Activated T-helper 17 cell treated with anti-CD3 and anti-CD28 coated beads, Interleukin-2, amount 50 U/mL, for 72 hours (primary cell): ENCODE data around the gene ZBTB24. TPM values are rescaled to one million over a fixed set of nuclear protein-coding genes. Genes with fewer than 3 reads are reported as not detected.
"Not testable (repeated sequence)": the region's sequence is repeated elsewhere in the genome, so short reads cannot be mapped to it uniquely, and the experiment has no call there.

Experiments
- ATAC-seq: fragments of 150-1000 bp; cut with Tn5 transposase; replicated peaks from 2 replicates; pipeline ENCODE4 v1.10.0; 2021; ENCODE audit warnings: mild to moderate bottlenecking, moderate library complexity
- H3K27ac Mint-ChIP-seq: one replicate; pipeline ENCODE4 v1.8.0; 2022; ENCODE audit warnings: mixed read lengths
- H3K27me3 Mint-ChIP-seq: one replicate; pipeline ENCODE4 v1.8.0; 2022; ENCODE audit warnings: mixed read lengths
- H3K36me3 Mint-ChIP-seq: one replicate; pipeline ENCODE4 v1.8.0; 2022; ENCODE audit warnings: low read depth, mild to moderate bottlenecking, mixed read lengths
- H3K4me1 Mint-ChIP-seq: one replicate; pipeline ENCODE4 v1.8.0; 2022; ENCODE audit warnings: mixed read lengths
- H3K4me3 Mint-ChIP-seq: one replicate; pipeline ENCODE4 v1.8.0; 2022; ENCODE audit warnings: mild to moderate bottlenecking, mixed read lengths
- H3K9me3 Mint-ChIP-seq: one replicate; pipeline ENCODE4 v1.8.0; 2022; ENCODE audit warnings: mixed read lengths
- total RNA-seq, 2 donors: library from RNA; stranded (reverse); gene quantifications; one replicate each; pipeline ENCODE4 v1.2.3, GENCODE V29; 2022

Gene ZBTB24
- 10 to 100 TPM; 11.0 to 11.4 TPM for total RNA-seq

GRCh38 chr6:109482905-109483734 lies at the start of gene ZBTB24:
Gene ZBTB24 (minus strand): TSS chr6:109483219. CDS start chr6:109482026, 1,193 bp downstream.
- Mint-ChIP-seq H3K9me3 (no peaks in the 10 kb centered on the region), H3K4me3 (peak within 1 kb of the TSS; percentile 79), H3K4me1 (peaks cover 36% of the 10 kb centered on the region), H3K27ac (peak within 1 kb of the TSS; percentile 49), H3K36me3 (peaks cover 46% of the 10 kb centered on the region), H3K27me3 (no peaks in the 10 kb centered on the region)
- ATAC-seq, result peak; percentile 84

- ATAC-seq, result no peak
These were observed 48.4 kb upstream of the ZBTB24 start for GRCh38 chr6:109531446-109531845.

GRCh38 chr6:109527989-109528388 lies 45.0 kb upstream of the ZBTB24 start:
- no peaks in the 10 kb centered on the region for H3K9me3 Mint-ChIP-seq
- H3K4me1 Mint-ChIP-seq, result no peaks in the 10 kb centered on the region

More at GRCh38 chr6:109531446-109531845, 48.4 kb upstream of the ZBTB24 start:
- Mint-ChIP-seq H3K27me3 (no peaks in the 10 kb centered on the region), H3K4me1 (no peaks in the 10 kb centered on the region), H3K4me3 (no peak overlapping the region), H3K36me3 (no peaks in the 10 kb centered on the region), H3K27ac (no peak overlapping the region), H3K9me3 (no peaks in the 10 kb centered on the region)

GRCh38 chr6:109526905-109527628 lies 44.0 kb upstream of the ZBTB24 start:
- Mint-ChIP-seq H3K27me3 (no peaks in the 10 kb centered on the region), H3K27ac (peak overlapping the region; percentile 42), H3K4me3 (no peak overlapping the region), H3K36me3 (no peaks in the 10 kb centered on the region), H3K4me1 (no peaks in the 10 kb centered on the region), H3K9me3 (no peaks in the 10 kb centered on the region)
- peak; percentile 91 for ATAC-seq

More at GRCh38 chr6:109527989-109528388, 45.0 kb upstream of the ZBTB24 start:
- Mint-ChIP-seq H3K27ac (no peak overlapping the region), H3K4me3 (no peak overlapping the region), H3K27me3 (no peaks in the 10 kb centered on the region), H3K36me3 (no peaks in the 10 kb centered on the region)
- ATAC-seq, result no peak

- Mint-ChIP-seq H3K9me3 (no peaks in the 10 kb centered on the region), H3K27ac (no peak overlapping the region), H3K36me3 (no peaks in the 10 kb centered on the region), H3K27me3 (no peaks in the 10 kb centered on the region), H3K4me3 (no peak overlapping the region), H3K4me1 (no peaks in the 10 kb centered on the region)
- ATAC-seq, result no peak
These were observed 41.1 kb upstream of the ZBTB24 start for GRCh38 chr6:109524129-109524528.

- no peak for ATAC-seq
- H3K4me1 Mint-ChIP-seq, result no peaks in the 10 kb centered on the region
- H3K9me3 Mint-ChIP-seq, result no peaks in the 10 kb centered on the region
- H3K27ac Mint-ChIP-seq, result no peak overlapping the region
- no peaks in the 10 kb centered on the region for H3K27me3 Mint-ChIP-seq
- H3K4me3 Mint-ChIP-seq, result no peak overlapping the region
- H3K36me3 Mint-ChIP-seq, result no peaks in the 10 kb centered on the region
These were observed 40.5 kb upstream of the ZBTB24 start for GRCh38 chr6:109523478-109523877.

- Mint-ChIP-seq H3K27me3 (no peaks in the 10 kb centered on the region), H3K36me3 (no peaks in the 10 kb centered on the region), H3K4me1 (peaks cover 6% of the 10 kb centered on the region), H3K27ac (no peak overlapping the region), H3K4me3 (no peak overlapping the region), H3K9me3 (no peaks in the 10 kb centered on the region)
- ATAC-seq, result no peak
These were observed 38.1 kb upstream of the ZBTB24 start for GRCh38 chr6:109521080-109521479.

- H3K36me3 Mint-ChIP-seq, H3K9me3 Mint-ChIP-seq, H3K4me3 Mint-ChIP-seq, H3K27me3 Mint-ChIP-seq, H3K27ac Mint-ChIP-seq: not testable (repeated sequence)
- peaks cover 13% of the 10 kb centered on the region for H3K4me1 Mint-ChIP-seq
- peak; percentile 45 for ATAC-seq
These were observed 36.6 kb upstream of the ZBTB24 start for GRCh38 chr6:109519647-109520046.

- H3K4me3 Mint-ChIP-seq, result peak overlapping the region; percentile 53
- no peak overlapping the region for H3K27ac Mint-ChIP-seq
- peaks cover 19% of the 10 kb centered on the region for H3K4me1 Mint-ChIP-seq
- no peaks in the 10 kb centered on the region for H3K27me3 Mint-ChIP-seq
- H3K36me3 Mint-ChIP-seq, result no peaks in the 10 kb centered on the region
- H3K9me3 Mint-ChIP-seq, result no peaks in the 10 kb centered on the region
- ATAC-seq, result no peak
These were observed 33.9 kb upstream of the ZBTB24 start for GRCh38 chr6:109516929-109517328.

GRCh38 chr6:109515781-109516409 lies 32.9 kb upstream of the ZBTB24 start:
- no peaks in the 10 kb centered on the region for H3K27me3 Mint-ChIP-seq
- no peak for ATAC-seq
- peak overlapping the region; percentile 28 for H3K27ac Mint-ChIP-seq

GRCh38 chr6:109514946-109515345 lies 31.9 kb upstream of the ZBTB24 start:
- Mint-ChIP-seq H3K4me3 (peak overlapping the region; percentile 53), H3K27ac (peak overlapping the region; percentile 28), H3K36me3 (no peaks in the 10 kb centered on the region), H3K9me3 (no peaks in the 10 kb centered on the region), H3K27me3 (no peaks in the 10 kb centered on the region), H3K4me1 (peaks cover 19% of the 10 kb centered on the region)
- ATAC-seq, result no peak

More at GRCh38 chr6:109515781-109516409, 32.9 kb upstream of the ZBTB24 start:
- Mint-ChIP-seq H3K4me1 (peaks cover 19% of the 10 kb centered on the region), H3K9me3 (no peaks in the 10 kb centered on the region), H3K36me3 (no peaks in the 10 kb centered on the region), H3K4me3 (peak overlapping the region; percentile 53)

- Mint-ChIP-seq H3K27ac (no peak overlapping the region), H3K9me3 (no peaks in the 10 kb centered on the region), H3K4me1 (peaks cover 19% of the 10 kb centered on the region), H3K36me3 (no peaks in the 10 kb centered on the region), H3K4me3 (no peak overlapping the region), H3K27me3 (no peaks in the 10 kb centered on the region)
- no peak for ATAC-seq
These were observed 30.6 kb upstream of the ZBTB24 start for GRCh38 chr6:109513571-109514071.

- no peaks in the 10 kb centered on the region for H3K36me3 Mint-ChIP-seq
These were observed 29.3 kb upstream of the ZBTB24 start for GRCh38 chr6:109512271-109512817.

GRCh38 chr6:109511832-109512231 lies 28.8 kb upstream of the ZBTB24 start:
- no peak for ATAC-seq
- no peak overlapping the region for H3K4me3 Mint-ChIP-seq
- no peaks in the 10 kb centered on the region for H3K27me3 Mint-ChIP-seq
- H3K4me1 Mint-ChIP-seq, result peaks cover 19% of the 10 kb centered on the region
- no peaks in the 10 kb centered on the region for H3K9me3 Mint-ChIP-seq
- no peak overlapping the region for H3K27ac Mint-ChIP-seq
- H3K36me3 Mint-ChIP-seq, result no peaks in the 10 kb centered on the region

More at GRCh38 chr6:109512271-109512817, 29.3 kb upstream of the ZBTB24 start:
- H3K27me3 Mint-ChIP-seq, result no peaks in the 10 kb centered on the region
- no peak for ATAC-seq
- H3K4me3 Mint-ChIP-seq, result no peak overlapping the region
- H3K9me3 Mint-ChIP-seq, result no peaks in the 10 kb centered on the region
- peaks cover 19% of the 10 kb centered on the region for H3K4me1 Mint-ChIP-seq
- H3K27ac Mint-ChIP-seq, result no peak overlapping the region
